HG02571 (cell line): ENCODE results near the gene SMIM14.
"Not testable (repeated sequence)": the region's sequence is repeated elsewhere in the genome, so short reads cannot be mapped to it uniquely, and the experiment has no call there.

Experiments used
- ATAC-seq: cut with Tn5 transposase; IDR thresholded peaks from one replicate; pipeline ENCODE4 v1.9.1; 2021; ENCODE audit warnings: mild to moderate bottlenecking, moderate library complexity; ENCODE audit not compliant: unreplicated experiment

The SMIM14 gene

DNA sequence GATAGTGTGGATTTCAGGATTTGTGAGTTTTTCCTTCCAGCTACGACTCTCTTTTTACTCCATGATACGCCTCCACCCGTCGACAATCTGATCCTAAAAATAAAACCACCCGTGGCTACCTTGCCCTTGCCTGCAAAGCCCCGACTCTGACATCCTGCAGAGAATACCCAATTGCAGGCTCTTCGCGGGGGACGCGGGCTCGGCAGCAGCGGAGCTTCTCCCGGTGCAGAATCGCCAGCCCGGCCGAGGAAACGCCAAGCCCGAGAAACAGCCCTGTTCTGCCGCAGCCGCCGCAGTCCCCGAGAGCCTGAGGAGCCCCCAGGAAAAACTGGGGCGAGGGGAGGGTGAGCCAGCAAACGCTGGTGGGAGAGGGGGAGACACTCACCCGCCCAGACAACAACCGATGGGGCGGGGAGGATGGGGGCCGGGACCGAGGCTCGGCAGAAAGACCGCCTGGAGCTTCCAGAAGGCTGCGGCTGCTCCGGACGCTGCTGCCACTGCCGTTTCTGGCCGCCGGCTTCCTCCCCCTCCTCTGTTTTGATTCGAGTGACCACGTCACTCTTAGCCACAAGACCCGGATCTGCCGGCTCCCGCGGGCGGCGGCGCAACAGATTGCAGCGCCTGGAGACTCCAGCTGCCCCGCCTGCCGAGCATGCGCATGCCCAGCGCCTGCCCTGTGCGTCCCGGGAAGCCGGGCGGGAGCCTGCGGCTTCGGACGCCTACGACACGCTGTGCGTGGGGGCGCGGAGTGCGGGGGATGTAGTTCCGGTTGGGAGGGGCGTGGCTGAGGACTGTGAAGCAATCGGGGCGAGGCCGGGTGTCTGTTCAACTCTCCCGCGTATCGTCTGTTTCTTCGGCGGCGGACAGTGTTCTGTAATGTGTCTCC lies at the start of gene SMIM14:
TSS of gene SMIM14 (minus strand) at position 512 of the 886 bp plus-strand sequence. CDS start 33,720 bp downstream, outside the sequence.
- peak; percentile 85 for ATAC-seq

DNA sequence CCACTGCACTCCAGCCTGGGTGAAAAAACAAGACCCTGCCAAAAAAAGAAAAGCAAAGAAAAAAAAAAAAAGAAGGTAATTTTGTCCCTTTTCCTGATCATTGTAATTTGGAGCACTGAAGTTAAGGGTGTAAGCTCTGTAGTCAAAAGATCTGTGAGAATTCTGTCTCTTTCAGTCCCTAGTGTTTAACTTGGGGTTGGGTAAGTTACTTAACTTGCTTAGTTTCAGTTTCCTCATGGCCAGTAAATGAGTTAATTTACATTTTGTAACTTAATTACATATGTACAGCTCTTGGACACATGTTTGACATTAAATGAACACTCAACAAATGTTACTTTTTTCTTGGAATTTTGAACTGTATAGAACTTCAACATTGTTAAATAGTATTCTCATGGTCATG lies 48.3 kb upstream of the SMIM14 start:
- ATAC-seq = no peak

DNA sequence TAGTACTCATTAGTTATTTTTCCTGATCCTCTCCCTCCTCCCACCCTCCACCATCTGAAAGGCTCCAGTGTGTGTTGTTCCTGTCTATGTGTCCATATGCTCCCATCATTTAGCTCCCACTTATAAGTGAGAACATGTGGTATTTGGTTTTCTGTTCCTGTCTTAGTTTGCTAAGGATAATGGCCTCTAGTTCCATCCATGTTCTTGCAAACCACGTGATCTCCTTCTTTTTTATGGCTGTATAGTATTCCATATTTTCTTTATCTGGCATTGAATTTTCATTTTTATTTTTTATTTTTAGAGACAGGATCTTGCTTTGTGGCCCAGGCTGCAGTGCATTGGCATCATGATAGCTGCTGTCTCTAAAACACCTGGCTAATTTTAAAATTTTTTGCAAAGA lies 47.3 kb upstream of the SMIM14 start:
- no peak for ATAC-seq

DNA sequence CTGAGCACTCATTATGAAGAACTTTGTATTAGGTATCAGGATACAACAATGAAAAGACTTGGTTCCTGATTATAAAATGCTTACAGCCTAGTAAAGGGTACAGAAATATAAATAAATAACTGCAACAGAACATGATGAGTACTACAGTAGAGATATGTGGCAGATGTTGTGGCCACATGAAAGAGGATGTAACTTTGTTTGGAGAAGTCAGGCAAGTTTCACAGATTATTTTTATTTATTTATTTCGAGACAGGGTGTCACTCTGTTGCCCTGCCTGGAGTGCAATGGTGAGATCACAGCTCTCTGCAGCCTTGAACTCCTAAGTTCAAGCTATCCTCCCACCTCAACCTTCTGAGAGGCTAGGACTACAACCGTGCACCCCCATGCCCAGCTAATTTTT lies 43.5 kb upstream of the SMIM14 start:
- ATAC-seq = no peak

DNA sequence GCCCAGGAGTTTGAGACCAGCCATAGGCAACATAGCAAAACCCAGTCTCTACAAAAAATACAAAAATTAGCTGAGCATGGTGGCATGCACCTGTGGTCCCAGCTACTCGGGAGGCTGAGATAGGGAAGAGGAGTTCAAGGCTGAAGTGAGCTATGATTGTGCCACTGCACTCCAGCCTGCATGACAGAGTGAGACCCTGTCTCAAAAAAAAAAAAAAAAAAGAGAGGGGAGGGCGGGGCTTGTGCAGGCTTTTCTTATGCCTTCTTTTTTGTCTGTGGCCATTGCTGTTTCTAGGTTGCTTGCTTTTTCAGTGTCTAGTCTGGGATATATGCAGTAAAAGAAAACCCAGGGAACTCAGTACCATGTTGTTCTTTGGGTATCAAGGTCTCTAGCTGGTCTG lies 42.3 kb upstream of the SMIM14 start:
- not testable (repeated sequence) for ATAC-seq

DNA sequence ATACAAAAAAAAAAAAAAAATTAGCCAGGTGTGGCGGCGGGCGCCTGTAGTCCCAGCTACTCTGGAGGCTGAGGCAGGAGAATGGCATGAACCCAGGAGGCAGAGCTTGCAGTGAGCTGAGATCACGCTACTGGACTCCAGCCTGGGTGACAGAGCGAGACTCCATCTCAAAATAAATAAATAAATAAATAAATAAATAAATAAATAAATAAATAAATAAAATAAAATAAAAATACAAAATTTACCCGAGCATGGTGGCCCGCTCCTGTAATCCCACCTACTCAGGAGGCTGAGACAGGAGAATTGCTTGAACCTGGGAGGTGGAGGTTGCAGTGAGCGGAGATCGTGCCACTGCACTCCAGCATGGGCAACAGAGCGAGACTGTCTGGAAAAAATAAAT lies 37.0 kb upstream of the SMIM14 start:
- not testable (repeated sequence) for ATAC-seq

DNA sequence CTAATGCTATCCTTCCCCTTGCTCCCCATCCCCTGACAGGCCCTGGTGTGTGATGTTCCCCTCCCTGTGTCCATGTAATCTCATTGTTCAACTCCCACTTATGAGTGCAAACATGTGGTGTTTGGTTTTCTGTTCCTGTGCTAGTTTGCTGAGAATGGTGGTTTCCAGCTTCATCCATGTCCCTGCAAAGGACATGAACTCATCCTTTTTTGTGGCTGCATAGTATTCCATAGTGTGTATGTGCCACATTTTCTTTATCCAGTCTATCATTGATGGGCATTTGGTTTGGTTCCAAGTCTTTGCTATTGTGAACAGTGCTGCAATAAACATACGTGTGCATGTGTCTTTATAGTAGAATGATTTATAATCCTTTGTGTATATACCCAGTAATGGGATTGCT lies 31.6 kb upstream of the SMIM14 start:
- ATAC-seq = not testable (repeated sequence)

DNA sequence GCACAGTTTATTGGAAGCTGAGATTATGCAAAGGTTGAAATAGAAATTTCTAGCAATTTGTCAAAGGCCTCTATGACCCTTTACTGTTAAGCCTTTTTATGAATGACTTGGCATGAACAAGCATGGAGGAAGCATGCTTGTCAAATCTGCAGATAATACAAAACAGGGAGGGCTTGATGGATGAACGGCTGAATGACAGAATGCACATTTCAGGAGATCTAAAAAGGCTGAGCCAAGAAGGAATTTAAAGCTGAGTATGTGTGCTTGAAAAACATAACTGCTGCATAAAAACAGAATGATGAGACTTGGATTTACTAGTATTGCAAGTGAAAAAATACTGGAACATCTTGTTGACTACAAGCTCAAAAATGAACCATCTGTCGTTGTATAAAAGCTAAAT lies 30.2 kb upstream of the SMIM14 start:
- no peak for ATAC-seq

DNA sequence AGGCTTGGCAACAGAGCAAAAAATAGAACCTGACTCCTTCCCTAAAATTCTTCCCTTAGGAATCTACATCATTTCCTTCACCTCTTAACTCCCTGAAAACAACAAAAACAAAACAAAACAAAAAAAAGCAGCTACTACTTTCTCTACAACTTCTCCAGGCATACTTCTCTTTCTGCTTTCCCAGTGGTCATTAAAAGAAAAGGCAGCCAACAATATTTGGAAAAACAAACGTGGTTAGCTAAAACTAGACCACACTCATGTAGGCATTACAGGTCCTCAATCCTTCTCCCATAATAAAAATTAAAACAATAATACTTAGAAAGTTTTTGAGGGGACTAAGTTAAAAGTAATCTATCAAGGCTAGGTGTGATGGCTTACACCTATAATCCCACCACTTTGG lies 29.0 kb upstream of the SMIM14 start:
- no peak for ATAC-seq

DNA sequence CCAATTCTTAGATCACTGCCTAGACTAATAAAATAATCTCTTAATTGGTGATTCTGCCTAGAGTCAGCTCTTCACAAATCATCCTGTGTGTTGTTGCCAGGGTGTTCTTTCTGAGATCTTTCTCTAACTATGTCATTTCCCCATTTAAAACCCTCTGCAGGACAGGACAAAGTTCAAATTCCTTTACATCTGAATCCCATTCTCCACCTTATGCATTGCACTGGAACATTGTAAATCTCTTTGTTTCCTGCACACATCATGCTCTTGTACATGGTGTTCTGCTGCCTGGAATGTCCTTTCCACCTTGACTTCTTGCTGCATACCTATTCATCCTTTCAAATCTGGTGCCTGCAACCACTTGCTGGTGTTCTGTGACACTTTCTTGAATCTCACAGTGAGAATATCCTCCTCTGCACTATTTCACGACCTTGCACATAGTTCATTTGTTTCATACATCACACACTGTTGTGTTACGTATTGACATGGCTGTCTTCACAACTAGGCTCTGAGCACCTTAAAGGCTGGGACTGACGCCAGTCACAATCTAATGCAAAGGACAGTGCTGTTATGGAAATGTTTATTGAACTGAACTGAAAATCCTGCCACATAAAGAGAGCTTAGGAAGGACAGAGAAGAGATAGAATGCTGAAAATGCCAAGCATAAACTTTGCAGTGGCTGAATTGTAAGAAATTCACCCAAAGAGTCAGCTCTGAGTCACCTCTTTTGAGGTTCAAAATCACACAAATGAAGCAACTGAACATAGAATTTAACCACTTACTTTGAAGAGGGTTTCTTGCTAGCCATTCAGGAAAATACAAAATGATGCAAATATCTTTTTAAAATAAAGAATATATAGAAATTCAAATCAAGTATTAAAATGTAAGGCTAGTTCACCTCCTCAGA lies 26.4 kb upstream of the SMIM14 start:
- ATAC-seq = no peak

DNA sequence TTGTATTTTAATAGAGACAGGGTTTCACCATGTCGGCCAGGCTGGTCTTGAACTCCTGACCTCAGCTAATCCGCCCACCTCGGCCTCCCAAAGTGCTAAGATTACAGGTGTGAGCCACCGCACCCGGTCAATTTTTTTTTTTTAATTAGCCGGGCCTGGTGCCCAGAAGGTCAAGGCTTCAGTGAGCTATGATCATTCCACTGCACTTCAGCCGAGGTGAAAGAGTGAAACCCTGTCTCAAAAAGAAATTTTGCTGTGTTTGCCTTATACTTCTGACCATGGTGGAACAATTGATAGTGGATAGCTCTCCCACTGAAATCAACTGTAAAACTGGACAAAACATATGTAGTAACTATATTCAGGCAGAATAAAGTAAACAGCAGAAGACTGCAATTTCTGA lies 24.0 kb upstream of the SMIM14 start:
- ATAC-seq = no peak

DNA sequence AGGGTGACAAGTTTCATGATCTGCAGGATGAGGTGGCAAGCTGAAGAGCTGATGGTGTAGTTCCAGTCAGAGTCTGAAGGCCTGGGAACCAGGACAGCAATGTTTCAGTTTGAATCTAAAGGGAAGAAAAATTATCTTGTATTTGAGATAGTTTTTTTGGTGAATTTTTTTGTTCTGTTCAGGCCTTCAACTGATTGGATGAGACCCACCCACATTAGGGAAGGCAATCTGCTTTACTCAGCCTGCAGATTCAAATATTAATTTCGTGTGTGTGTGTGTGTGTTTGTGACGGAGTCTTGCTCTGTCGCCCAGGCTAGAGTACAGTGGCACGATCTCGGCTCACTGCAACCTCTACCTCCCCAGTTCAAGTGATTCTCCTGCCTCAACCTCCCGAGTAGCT lies 22.1 kb upstream of the SMIM14 start:
- ATAC-seq = no peak

DNA sequence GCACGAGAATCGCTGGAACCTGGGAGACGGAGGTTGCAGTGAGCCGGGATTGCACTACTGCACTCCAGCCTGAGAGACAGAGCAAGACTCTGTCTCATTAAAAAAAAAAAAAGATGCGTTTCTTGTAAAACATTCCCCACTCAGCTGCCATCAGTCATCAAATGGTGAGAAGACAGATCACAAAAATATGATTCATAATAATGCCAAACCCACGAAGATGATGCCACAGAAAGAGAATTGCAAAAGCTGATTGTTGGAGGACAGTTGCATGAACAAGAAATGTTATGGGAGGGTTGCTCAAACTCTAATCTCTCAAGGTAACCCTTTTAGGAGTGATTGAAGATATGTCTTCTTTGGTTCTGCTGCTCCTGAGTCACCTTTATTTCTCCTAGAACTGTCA lies 21.4 kb upstream of the SMIM14 start:
- no peak for ATAC-seq

DNA sequence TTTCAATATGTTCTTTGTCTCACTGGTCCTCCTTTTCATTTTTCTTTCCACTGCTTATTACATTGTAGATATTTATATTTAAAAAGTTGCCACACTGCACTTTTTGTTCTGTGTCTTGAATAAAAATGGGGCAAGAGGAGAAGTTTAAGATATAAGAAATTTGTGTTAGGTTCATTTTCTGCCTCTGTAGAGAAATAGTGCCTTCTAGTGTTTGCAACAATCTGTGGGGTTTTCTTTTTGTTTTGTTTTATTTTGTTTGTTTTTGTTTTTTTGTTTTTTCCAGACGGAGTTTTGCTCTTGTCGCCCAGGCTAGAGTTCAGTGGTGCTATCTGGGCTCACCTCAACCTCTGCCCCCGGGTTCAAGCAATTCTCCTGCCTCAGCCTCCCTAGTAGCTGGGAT lies 20.1 kb upstream of the SMIM14 start:
- no peak for ATAC-seq

DNA sequence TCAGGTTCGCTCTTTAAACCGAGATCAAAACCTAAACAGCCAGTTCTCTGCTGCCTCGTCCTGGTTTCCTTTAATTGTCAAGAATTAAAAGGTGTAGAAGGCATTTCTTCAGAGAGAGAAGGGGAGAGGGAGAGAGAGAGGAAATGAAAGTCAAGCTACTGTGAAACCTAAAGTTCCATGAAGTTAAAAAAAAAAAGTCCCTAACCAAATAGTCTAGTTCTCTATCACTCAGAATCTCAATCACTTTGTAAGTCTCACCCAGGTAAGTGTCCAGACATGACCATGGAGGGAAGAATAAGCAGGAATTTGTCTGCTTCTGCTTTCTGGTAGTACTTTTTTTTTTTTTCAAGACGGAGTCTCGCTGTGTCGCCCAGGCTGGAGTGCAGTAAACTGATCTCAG lies 18.8 kb upstream of the SMIM14 start:
- ATAC-seq = peak; percentile 82

DNA sequence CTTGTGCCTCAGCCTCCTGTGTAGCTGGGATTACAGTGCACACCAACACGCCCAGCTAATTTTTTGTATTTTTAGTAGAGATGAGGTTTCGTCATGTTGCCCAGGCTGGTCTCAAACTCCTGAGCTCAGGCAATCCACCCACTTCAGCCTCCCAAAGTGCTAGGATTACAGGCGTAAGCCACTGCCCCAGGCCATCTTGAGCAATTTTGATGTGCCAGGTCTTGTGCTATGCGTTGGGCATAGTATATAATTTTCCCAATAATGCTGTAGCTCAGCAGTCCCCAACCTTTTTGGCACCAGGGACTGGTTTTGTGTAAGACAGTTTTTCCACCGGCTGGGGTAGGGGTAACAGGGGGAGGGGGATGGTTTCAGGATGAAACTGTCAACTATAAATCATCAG lies 18.0 kb upstream of the SMIM14 start:
- ATAC-seq = not testable (repeated sequence)

DNA sequence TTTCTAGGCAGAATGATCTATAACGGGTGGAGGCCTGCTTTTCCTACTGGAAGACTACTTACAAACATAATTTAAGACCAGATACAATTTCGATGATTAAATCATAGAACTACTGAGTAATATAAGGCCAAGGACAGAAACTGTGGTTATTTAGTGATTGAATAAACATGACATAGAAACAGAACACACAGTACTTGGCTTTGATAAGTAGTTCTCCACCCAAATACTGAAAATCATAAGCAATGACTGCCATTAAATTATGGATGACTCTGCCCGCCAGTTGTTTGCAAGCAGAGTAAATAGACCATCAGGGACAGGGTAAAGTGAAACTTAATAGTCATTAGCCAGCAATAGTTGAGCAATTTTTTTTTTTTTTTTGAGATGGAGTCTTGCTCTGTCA lies 17.2 kb upstream of the SMIM14 start:
- ATAC-seq = no peak

DNA sequence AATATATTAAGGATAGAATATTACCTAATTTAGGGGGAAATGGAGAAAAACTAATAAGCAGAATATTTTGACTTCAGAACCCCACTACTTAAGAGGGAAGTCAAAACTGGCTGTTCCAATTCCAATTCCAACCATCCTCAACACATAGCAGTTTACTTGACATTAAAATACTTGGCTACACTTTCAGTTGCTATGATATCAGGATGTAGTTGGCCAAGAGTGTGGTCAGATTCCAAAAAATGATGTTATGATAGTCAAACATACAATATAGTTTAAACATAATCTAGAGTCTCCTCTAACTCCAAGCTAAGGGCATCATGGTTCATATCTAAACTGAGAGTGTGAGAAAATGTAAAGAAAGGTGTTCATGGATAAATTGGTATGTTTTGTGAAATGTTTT lies 16.5 kb upstream of the SMIM14 start:
- ATAC-seq = no peak

DNA sequence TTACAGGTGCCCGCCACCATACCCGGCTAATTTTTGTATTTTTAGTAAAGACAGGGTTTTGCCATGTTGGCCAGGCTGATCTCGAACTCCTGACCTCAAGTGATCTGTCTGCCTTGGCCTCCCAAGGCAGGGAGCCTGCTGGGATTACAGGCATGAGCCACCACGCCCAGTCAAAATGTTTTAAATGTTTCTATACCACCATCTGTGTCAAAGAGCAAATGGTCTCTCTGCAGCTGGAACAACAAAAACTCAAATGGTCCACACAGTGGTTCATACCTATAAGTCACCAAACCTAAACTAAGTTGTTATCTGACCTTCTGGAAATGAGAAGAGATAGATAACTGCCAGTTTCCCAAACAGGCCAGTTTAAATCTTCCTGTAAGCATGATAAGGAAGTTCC lies 12.9 kb upstream of the SMIM14 start:
- not testable (repeated sequence) for ATAC-seq

DNA sequence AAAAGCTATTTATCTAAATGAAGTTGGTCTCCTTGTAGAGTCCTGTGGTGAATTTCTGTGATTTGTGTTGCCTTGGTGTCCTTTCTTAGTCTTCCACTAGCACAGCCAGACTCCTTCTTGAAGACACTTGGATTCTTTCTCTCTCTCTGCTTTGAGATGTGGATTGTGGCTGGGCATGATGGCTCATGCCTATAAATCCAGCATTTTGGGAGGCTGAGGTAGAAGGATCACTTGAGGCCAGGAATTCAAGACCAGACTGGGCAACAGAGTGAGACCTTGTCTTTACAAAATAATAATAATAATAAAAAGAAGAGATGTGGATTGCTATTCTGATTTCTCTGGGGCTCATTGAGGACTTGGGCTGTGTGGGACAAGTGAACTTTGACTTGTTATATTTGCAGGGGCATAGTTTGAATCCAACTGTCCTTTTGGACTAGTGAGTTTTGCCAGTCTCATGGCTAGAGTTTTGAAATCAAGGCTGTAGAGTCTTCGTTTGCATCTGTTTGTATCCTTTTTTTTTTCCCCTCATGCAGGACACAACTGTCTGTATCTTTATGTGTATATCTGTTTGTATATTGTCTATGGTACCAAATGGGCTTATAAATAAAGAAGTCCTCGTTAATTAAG lies 11.1 kb upstream of the SMIM14 start:
- ATAC-seq = no peak

DNA sequence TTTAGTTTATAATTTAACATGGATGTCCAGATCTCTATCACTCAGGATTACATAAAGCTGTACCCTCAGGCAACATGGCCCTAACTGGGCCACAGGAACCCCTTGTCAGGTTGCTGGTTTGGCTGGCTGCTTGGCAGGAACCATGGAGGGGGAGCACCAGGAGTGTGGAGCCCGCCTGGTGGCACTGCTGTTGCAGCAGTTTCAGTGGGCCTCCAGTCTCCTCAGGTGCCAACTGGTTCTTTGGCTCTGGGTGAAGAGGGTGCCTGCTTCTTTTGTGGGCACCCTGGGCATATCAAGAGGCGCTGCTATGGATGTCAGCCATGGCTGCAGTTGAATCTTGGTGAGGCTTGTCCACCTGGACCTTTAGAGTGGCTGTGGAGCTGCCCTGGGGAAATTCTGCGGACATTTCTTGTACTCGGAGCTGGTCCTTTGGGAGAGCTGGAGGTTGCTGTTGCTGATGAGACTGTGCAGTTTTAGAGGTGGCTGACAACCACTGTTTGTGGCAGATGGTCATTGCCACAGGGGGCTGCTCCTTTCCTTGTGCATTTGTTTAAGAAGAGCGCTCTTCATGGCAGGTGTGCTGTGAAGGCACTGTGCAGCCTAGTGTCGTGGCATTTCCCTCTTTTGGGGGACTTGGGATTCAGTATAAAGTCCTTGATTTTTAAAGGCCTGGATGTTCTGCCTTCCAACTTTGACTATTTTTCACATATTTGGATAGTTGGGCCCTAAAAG lies 10.3 kb upstream of the SMIM14 start:
- no peak for ATAC-seq
